Activated CD4-positive, alpha-beta T cell treated with anti-CD3 and anti-CD28 coated beads, Interleukin-2, amount 50 U/mL, for 24 hours (primary cell): Measurements from ENCODE around the gene CMTM8.

Experiments used
- DNase-seq, 2 donors: peaks; one replicate each; pipeline ENCODE4 v3.0.0-alpha.2; 2020; ENCODE audit warnings: low read depth in 1 of 2, low spot score in 1 of 2

CMTM8 gene

DNA sequence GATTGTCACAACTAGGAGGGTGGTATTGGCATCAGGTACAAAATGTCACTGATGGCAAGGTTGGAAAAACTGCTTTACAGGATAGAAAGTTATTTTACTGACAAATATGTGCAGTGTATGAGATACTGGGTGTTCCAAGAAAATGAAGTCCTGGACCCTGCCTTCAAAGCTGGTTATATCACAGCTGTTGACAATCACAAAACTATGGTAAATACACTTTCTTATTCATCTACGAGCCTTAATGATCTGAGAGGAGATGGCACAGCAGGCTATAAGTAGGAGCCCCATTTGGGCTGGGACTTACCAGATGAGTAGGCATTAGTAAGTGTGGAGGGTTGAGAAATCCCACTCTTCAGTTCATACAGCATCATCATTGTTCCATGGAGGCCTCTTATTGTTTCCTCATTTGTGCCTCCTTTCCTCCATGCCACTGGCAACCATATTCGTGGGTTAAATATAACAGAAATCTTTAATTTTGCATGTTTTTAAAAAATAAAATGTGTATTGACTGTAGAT lies 66.9 kb downstream of the CMTM8 start:
- no peak for DNase-seq

DNA sequence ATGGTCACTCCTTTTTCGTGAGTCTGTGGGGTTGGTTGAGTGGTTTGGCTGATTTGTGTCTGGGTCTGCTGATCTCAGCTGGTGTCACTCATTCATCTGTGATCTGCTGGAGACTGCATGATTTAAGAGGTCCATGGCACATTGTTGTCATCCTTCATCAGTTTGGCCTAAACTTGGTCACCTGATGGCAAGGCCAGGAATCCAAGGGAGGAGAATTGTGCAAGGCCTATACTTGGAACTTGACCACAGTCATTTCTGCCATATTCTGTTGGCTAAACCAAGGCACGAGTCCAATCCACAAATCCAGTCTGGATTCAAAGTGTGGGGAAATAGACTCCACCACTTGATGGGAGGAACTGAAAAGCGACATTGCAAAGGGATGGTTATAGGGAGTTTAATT lies 67.6 kb downstream of the CMTM8 start:
- no peak for DNase-seq

DNA sequence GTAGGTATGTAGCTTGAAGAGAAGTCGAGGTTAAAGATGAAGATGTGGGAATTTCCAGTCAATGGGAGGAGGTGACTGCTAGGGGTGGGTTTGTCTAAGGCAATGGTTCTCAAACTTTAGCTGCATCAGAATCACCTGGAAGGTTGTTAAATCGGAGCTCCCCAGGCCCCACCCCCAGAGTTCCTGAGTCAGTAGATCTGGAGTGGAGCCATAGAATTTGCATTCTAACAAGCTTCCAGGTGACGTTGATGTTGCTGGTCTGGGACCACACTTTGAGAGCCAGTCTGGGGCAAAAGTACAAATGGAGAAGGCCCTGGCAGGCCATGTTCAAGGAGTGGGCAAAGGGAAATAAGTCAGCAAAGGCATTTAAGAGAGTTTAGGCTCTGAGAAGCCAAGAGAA lies 69.1 kb downstream of the CMTM8 start:
- no peak for DNase-seq

DNA sequence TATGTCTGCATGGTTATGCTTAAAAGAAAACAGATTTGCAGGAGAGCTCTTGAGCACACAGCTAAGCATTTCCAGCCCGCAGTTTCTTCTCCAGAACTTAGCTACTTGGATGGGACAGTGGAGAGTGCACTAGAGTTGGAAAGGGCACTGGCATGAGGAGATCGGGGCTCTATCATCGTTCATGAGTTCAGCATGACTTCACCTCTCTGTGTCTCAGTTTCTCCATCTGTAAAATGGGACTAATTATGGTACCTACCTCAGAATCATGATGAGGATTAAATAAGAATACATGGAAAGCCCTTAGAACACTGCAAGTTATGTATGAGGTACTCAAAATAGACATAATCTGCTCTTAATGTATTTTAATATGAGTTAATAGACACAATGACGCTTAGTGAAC lies 69.9 kb downstream of the CMTM8 start:
- no peak for DNase-seq

DNA sequence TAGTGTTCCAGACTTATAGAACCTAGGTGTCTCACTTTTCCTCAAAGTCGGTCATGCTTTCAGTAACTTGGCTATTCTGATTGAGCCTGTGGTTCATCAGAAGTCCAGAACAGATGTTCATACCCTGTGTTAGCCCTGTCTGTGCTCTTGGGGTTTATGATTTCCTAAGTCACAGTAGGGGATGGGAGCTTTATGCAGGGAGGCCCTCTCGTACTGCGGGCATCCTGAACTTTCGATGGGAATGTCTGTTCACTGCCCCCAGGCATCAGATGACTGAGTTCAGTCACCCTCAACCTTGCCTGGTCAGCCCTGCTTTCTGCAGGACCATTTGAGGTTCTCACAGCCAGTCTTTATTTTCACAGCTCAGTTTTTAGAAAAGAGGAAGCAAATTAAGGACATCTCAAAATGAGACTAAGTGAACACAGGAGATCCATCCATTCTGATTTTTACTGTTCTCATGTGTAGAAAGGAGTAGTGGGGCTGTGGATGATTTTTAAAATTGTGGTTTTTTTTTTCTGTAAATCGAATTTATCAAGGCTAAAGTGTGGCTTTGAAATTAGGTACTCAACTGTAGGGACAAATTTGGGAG lies 71.3 kb downstream of the CMTM8 start:
- no peak for DNase-seq

DNA sequence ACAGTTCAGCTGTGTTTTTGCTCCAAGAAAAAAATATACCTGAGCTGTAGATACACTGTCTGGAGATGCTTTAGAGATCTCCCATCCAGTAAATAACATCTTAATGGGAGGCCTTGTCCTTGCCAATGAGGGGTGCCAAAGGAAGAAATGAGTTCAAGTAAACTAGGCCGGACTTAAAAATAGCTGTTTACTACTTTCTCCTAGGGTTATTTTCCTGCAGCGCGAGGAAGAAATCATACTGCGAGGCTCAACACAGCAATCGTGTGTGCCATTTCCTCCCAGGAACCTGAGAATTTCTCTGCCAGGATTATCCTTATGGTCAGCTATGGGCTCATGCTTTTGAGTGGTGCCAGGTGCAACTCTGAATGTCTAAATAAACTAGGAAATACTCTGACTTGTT lies 71.9 kb downstream of the CMTM8 start:
- DNase-seq: no peak

DNA sequence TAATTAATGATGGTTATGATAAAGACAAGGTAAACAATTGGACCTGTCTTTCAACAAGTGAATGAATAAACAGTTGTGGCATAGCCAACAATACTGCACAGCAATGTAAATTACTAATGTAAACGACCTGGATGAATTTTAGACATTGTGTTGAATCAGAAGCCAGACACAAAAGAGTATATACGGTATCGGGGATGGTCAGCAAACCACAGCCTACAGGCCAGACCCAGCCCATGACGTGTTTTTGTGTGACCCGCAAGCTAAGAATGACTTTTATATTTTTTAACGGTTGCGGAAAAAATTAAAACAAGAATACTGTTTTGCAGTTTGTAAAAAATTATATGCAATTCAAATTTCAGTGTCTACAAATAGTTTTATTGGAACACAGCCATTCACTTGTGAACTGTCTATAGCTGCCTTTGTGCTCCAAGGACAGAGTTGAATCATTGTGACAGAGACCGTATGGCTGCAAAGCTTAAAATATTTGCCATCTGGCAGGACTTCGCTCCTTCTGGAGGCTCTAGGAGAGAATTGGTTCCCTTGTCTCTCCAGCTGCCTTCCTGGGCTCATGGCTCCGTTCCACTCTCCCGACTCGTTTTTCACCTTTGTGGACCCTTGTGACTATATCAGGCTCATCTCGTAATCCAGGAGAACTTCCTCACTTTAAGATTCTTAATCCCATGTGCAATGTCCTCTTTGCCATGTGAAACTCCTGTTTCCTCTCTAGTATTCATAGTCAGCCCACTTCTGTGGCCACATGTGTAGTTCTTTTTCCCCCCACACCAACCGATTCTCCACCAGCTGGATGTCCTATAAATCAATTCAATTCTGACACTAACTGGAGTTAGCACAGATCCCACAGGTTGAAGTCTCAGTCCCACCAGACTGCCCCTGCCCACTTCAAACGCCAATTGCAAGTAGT lies 72.7 kb downstream of the CMTM8 start:
- no peak for DNase-seq

DNA sequence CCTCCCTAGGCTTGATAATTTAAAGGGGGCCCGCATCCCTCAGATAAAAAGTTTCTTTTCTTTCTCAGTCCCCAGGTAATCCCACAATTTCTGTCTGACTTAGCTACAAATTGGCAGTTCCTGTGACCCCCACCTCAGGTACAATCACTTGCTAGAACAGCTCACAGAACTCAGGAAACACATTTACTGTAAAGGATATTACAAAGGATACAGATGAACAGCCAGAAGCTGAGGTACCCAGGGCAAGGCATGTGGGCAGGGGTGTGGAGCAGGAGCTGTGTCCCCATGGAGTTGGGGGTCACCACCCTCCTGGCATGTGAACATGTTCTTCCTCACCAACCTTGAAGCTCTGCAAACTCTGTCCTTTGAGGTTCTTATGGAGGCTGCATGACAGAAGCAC lies 73.8 kb downstream of the CMTM8 start:
- DNase-seq: no peak

DNA sequence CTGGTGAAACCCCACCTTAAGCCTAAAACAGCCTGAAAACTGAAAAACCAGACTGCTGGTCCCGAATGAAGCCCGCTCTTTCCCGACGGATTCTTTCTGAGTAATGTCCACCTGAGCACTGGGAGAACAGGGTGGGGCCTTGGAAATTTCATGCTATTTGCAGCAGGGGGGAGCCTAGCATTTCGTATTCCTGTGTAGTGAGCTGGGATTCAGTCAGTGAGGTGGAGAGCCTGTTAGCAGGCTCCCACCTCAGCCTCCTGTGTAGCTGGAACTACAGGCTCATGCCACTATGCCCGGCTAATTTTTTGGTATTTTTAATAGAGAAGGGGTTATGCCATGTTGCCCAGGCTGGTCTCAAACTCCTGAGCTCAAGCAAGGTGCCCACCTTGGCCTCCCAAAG lies 74.7 kb downstream of the CMTM8 start:
- DNase-seq: no peak

DNA sequence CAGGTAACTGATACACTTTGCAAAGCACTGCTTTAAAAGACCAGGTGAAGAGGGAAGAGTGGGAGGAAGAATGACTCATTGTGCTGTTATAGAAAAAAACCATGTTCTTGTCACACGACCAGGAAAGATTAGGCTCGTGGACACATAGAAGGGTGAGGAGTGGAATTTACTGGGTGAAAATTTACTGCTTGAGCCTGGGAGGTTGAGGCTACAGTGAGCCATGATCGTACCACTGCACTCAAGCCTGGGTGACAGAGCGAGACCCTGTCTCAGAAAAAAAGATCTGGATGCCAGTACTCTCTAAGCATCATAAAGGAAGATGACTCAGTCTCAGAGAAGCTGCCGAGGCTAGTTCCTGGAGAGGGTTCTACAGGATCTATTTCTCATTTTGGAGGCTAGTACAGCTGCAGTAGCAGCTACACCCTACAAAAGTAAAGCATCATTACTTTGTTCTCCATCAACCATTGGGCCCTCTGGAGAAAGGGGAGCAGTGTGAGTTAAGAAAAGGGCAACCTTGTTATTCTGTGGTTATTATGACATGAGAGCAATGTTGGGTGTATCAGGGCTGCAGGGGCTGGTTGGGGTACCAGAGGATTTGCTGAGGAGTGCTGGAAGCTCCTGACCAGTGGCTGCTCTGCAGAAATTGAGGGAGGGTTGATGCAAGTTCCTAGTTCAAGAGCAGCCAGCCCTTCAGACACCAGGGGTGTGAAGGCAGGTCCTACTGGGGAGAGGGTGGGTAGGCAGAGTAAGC lies 75.4 kb downstream of the CMTM8 start:
- no peak for DNase-seq

DNA sequence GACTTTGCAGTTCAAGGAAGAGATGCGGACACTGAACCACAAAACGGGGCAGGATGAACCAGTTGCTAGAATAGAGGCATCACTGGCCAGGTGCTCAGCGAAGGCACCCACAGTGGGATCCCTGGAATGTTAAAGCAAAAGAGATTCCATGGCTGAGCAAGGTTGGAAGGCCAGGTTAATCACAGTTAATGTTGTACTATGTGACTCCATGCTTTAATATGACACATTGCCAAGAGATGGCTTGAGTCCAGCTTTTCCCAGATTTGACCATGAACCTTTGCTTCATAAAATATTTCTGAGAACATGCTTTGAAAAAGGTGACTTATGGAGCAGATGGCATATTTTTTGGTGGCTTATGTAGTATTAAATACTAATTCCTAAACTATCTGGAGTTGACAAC lies 77.0 kb downstream of the CMTM8 start:
- DNase-seq: no peak

DNA sequence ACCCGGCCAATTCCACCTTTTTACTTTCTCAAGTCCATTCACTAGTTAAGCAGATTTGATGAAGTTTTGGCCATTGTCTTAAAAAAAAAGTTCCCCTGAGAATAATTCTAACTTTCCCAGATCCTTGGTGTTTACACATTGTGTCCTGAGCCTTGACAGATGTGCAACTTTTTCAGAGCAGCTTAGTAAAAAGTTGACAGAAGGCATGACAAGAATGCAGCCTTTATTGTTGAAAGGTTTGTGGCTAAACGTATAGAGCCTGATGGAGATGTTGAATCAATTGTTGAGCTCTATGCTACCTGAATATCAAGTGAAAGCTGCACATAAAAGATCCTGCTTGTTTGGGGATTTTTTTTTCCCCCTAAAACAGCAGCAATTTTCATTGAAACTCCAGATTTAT lies 77.8 kb downstream of the CMTM8 start:
- DNase-seq: no peak

DNA sequence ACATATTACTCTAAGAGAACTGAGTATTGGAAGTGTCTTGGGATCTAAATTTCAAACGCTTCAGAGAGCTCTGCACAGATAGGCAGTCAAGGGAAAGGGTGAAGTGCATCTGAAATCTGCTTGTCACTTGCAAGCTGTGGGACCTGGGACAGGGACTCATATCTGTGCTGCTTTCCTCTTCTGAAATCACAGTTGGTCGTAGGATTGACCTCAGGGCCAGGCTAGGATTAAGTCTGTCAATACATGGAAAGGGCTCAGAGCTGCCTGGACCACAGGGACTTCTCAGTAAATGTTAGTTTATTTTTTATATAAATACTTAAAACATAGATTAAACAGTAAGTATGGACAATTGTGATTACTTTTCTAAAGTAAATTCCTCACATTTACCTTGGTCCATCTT lies 78.5 kb downstream of the CMTM8 start:
- no peak for DNase-seq

DNA sequence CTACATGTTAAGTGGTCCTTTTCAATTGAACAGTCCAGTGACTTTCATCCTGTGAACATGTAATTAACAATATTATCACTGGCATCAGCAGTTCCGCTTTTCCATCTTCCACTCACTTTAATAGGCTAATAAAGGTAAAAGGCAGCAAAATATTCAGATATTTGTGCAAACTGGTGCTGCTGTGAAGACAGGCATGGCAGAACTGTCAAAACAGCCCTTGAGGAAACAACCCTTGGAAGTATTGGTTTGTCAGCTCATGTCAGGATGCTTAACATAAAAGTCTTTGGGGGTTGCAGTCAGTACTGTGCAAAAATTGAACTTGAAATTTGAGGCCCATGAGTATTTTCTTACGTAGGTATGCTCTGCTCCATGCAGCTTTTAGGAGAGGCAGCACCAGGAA lies 81.1 kb downstream of the CMTM8 start:
- DNase-seq: no peak

DNA sequence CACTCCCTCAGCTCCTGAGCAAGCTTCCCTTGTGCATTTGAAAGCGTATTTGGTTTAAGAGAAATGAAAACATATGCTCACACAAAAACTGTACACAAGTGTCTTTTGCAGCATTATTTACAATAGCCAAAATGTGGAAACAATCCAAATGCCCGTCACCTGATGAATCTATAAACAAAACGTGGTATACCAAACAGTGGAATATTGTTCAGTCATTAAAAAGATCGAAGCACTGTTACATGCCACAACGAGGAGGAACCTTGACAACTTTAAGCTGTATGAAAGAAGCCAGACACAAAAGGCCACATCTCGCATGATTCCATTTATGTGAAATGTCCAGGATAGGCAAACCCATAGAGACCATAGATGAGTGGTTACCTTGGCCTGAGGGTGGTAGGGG lies 81.6 kb downstream of the CMTM8 start:
- DNase-seq: no peak

DNA sequence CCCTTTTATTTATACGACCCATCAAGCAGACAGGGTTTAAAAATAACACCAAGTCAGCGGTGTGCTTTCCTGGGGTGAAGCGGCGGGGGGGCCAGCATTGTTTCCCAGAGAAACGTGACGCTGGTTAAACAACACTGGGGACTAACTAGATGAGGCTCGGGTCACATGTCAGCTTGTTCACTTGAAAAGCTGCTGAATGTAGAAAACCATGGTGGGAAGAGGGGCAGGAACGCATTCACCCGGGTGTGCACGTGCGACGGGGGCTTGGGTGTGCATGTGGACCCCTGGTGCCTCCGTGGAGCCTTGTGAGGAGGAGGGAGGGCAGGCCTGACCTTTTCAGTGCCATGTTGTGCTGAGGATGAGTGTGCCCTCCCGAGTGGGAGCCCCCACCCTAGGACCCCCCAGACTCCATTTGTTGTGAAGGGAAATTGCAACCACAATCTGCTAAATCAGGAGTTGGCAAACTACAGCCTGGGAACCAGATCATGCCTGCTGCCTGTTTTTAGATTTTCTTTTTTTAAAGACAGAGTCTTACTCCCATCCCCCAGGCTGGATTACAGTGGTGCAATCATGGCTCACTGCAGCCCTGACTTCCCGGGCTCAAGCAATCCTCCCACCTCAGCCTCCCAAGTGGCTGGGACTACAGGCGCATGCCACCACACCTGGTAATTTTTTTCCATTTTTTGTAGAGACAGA lies 82.8 kb downstream of the CMTM8 start:
- no peak for DNase-seq

DNA sequence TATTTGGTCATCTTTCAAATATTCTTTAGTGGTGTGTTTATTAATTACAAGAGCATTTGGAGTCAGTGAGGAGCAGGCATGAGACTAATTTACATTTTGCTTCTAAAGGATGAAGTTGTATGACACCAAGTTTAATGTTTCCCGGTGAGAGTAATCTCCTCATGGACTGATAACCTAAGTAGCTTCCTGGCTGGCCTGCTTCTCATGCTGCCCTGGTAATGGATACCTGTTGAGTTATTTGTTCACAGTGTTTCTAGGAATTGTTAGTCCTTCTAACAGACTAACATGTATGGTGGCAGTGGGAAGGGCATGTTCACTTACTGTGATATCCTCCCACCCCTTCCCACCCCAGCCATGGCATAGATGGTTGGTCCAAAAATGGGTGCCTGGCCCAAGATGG lies 83.8 kb downstream of the CMTM8 start:
- no peak for DNase-seq

DNA sequence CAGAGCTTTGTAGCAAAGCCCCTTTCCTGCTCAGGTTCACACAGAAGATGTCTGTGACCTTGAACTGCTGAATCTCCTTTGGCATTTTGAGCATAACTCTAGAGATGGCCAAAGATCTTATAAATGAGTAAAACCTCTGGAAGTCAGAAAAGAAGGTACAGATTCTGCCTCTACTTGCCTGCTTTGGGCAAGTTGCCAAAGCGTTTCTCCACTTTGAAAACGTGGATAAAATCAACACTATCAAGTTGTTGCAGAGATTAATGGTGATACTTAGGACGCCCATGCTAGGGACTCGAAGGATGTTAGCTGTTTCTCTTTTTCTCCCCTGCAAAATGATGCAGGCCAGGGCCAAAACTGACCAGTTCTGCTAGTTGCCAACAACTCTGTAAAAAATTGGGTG lies 85.1 kb downstream of the CMTM8 start:
- no peak for DNase-seq

DNA sequence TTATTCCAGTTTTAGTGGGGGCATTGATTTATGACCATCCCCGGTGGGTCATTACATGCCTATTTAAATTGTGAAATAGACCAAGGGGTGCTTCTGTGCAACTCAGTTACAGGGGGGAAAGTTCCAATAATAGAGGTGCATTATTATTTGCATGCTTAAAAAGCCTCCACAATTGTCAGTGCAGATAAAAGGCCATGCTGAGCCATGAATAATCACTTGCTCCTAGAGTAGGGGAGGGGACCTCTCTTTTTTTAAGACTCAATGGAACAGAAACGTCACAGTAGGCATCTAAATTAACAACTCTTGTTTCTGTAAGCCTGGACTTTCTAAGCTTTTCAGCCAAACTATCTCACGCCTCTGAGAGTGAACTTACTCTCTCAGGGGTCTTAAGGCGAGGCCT lies 86.7 kb downstream of the CMTM8 start:
- DNase-seq: no peak

DNA sequence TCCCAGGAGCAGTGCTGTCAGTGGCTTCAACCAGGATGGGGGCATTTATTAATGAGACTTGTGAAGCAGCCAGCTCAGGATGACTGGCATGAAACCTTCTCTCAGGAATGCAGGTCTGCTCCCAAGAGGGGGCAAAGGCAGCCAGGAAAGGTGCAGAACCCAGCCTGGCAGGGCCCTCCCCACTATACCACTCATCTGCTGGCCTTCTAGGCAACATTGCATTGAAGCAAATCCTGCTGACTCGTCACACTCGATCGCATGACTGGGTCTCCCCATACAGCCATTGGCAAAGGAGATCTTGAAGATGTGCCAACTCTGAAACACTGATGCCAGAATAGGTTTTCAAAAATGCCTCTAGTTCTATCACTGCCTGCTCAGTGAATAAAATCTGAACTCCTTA lies 87.4 kb downstream of the CMTM8 start:
- DNase-seq: no peak

DNA sequence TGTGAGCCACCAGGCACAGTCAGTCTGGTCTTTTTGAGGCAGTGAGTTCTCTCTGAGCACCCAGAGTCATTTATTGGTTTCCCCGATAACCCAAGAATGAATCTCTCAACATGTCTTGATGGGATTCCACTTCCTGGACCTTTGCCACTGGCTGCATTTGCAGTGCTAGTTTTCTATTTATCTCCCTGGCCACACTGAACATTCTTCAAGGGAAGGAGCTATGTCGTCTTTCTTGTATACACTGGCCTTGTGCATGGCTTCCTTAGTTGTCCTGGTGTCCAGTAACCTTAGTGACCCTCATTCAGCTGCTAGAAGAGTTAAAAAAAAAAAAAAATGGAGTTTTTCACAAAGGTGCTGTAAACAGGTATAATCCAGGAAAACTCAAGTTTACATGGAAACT lies 88.3 kb downstream of the CMTM8 start:
- DNase-seq: no peak
